SW 1271 (cell line): ENCODE data around the gene RTP5.
"Not testable (repeated sequence)": the region's sequence is repeated elsewhere in the genome, so short reads cannot be mapped to it uniquely, and the experiment has no call there.

Experiments used
- DNase-seq, 2 experiments: peaks; one replicate each; lab custom pipeline; 2025; lab: John Stamatoyannopoulos, UW

RTP5 gene

DNA sequence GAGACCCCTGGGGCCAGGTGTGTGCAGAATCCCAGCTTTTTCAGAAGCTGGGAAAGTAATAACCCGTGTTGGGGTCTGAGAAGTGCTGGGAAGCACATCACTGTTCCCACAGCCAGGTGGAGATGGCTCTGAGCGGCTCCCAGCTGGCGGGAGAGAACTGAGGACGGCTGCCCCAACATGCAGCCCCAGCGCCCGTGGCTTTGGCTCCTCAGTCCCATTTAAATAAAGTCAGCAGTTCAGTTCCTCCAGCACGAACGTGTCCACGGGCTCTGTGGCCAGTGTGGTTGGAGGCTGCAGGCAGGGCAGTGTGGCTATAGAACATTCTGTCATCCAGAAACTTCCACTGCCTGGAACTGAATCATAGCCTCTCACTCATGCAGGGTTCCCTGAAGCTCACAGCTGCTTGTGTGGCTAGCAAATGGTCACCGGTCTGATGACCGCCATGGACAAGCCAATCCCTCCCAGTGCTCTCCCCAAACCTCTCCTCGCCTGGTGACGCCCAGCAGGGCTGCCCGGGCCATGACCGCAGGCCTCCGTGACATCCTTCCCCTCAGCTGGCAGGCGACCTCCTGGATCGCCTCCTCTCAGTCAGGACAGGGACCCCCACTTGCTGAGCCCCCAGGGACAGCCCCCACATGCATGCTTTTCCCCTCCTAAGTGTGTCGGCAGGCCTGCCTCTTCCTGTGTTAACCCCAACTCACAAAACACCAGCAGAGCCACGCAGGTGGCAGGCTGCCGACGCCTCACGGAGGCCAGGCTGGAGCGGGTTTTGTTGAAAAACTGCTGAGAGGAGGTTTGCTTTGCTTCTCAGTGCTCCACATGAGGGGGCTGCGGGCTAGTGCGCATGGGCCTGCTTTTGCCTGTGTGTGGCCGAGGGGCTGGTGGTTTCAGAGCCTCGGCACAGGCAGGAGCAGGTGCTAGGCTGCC lies 1.3 kb downstream of the RTP5 start:
- no peak for DNase-seq

DNA sequence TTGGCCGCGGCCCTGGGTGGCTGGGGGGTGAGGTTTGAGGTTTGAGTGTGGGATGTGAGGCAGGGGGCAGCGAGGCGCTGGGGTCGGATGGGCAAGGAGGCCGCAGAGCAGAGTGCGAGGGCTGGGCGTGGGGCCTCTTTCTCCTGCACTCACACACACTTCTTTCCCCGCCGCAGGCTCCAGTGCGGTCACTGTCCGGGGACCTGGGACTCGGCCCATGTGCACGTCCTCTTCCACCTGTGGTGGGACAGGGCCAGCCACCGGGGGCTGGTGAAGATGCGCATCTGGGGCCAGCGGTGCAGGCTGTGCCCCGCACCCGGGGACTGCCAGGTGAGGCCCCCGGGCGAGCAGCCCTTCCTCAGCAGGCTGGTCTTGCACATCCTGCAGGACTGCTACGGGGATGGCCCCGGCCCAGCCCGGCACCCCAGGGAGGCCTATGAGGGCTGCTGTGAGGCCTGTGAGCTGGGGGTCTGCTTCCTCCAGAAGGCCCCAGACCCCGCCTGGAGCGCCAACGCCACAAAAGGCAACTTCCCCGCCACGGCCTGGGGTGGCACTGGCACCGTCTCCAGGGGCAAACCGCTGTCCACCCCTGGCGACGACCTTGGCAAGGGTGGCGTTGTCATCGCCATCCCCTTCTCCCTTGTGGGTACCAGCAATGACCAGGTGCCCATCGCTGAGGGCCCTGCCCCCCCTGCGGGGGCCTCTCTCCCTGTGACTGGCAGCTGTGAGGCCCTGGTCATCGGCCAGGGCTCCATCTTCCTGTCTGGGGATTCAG lies 2.2 kb downstream of the RTP5 start:
- no peak for DNase-seq

DNA sequence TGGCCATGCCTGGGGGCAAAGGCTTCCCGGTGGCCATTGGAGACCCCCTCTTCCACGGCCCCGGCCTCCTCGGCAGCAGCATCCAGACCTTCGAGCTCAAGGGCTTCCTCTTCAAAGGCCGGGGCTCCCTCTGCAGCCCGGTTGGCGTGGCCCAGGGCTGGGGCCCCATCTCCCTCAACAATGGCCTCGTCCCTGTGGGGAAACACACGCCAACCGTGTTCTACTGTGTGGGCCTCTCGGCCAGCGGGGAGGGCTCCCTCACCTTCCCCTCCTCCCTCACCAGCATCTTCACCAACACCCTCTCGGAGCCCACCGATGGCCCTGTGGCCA lies 2.7 kb downstream of the RTP5 start:
- DNase-seq = no peak

DNA sequence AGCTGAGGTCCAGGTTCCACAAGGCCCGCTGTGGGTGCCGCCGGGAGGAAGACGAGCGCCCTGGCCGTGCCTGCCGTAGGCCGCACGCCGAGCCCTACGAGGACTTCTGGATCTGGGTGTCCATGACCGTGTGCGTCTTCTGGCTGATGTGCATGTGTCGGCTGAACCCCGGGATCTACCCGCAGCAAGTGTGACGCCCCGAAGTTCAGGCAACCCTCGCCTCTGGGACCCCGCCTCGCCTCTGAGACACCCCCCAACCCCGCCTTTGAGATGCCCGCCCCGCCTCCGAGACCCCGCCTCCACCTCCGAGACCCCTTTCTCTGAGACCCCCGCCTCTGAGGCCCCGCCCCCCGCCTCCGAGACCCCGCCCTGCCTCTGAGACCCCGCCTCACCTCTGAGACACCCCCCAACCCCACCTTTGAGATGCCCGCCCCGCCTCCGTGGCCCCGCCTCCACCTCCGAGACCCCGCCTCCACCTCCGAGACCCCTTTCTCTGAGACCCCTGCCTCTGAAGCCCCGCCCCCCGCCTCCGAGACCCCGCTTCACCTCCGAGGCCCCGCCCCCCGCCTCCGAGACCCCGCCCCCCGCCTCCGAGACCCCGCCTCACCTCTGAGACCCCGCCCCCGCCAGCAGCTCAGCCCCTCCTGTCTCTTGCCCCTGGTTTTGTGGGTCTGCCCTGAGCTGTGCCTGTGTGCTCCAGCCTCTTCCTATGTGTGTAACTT lies 3.7 kb downstream of the RTP5 start:
- no peak for DNase-seq

DNA sequence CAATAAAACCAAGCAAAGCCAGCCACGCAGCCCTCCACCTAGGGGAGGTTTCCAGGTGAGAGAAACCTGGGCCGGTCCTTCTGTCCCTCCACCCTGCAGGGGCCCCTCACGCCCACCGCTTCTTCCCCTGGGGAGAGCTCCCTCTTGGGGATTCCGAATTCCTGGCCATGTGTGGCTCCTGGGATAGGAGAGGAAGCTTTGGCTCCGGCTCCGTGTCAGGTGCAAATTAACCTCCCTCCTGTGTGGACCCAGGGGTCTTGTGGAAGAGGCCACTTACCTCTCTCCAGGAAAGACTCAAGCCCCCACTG lies 4.2 kb downstream of the RTP5 start:
- no peak for DNase-seq

DNA sequence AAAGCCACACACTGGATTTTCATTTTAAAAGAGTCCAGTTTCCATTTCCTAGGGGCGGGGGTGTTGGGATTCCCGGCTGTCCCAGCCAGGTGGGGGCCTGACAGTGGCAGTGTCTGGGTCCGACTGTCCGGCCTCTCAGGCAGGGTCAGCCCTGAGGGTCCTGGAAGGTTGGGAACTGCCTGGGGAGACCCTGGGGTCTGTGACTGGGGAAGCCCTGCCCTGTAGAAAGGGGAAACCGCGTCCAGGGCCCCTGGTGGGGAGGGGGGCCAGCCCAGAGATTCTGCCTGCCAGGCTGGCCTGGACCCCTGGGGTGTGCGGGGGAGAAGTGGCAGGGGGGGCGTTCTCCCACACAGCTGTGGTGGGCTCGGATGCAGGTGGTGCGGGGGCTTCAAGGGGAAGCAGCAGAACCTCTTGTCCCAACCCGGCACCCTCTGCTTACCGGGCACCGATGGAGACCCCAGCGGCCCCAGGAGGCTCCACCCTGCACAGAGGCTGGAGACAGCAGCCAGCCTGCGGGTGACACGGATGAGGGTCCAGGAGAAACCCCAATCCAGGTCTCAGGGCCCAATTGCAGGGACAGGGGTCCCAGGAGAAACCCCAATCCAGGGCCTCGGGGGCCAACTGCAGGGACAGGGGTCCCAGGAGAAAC lies 4.9 kb downstream of the RTP5 start:
- DNase-seq = no peak

DNA sequence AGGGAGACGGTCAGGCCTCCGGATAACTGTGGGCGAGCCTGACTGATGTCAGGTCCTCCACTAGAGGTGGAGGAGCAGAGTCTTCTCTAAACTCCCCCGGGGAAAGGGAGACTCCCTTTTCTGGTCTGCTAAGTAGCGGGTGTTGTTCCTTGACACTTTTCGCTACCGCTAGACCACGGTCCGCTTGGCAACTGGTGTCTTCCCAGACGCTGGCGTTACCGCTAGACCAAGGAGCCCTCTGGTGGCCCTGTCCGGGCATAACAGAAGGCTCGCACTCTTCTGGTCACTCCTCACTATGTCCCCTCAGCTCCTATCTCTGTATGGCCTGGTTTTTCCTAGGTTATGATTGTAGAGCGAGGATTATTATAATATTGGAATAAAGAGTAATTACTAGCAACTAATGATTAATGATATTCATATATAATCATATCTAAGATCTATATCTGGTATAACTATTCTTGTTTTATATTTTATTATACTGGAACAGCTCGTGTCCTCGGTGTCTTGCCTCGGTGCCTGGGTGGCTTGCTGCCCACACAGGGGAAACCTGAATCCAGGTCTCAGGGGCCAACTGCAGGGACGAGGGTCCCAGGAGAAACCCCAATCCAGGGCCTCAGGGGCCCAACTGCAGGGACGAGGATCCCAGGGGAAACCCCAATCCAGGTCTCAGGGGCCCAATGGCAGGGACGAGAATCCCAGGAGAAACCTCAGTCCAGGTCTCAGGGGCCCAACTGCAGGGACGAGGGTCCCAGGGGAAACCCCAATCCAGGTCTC lies 6.4 kb downstream of the RTP5 start:
- DNase-seq = not testable (repeated sequence)

DNA sequence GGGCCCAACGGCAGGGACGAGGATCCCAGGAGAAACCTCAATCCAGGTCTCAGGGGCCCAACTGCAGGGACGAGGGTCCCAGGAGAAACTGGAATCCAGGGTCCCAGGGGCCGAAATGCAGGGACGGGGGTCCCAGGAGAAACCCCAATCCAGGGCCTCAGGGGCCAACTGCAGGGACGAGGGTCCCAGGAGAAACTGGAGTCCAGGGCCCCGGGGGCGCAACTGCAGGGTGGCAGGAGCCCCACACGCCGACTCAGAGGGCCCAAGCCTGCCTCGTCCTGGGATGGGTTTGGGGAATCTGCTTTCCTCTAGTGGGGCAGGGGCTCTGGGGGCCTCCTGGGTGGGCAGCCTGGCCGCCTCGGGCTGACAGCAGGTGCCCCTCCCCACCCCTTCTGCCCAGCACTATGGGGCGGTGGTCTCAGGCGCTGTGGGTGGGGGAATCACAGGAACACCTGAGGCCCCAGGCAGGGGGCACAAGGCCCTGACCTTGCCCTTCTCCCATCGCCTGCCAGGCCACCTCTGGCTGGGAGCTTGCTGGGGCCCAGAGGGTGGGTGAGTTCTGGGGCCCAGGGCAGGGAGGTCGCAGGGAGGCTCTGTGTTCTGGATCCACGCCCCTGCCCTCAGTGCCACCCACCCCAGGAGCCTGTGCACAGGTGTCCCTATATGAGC lies 7.1 kb downstream of the RTP5 start:
- no peak for DNase-seq

DNA sequence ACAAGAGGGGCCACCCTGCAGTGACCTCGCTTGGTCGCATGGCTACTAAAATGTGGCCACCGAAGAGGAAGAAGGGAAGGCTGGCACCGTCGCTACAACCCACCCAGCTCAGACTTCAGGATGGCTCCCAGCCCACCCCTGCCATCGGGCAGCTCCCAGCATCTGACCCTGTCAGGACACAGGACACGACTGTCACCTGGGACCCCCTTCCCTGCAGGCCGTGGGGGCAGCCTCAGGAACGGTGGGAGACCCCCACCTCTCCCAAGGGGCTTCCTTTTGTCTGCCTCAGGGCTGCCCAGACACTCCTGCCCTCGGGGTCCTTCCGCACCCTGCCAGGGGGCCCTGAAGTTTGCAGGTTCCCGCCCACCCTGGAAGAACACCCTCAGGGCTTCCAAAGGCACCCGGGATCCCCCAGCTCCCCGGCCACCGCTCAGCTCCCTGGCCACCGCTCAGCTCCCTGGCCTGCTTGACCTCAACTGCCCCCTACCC lies 7.7 kb downstream of the RTP5 start:
- no peak for DNase-seq

DNA sequence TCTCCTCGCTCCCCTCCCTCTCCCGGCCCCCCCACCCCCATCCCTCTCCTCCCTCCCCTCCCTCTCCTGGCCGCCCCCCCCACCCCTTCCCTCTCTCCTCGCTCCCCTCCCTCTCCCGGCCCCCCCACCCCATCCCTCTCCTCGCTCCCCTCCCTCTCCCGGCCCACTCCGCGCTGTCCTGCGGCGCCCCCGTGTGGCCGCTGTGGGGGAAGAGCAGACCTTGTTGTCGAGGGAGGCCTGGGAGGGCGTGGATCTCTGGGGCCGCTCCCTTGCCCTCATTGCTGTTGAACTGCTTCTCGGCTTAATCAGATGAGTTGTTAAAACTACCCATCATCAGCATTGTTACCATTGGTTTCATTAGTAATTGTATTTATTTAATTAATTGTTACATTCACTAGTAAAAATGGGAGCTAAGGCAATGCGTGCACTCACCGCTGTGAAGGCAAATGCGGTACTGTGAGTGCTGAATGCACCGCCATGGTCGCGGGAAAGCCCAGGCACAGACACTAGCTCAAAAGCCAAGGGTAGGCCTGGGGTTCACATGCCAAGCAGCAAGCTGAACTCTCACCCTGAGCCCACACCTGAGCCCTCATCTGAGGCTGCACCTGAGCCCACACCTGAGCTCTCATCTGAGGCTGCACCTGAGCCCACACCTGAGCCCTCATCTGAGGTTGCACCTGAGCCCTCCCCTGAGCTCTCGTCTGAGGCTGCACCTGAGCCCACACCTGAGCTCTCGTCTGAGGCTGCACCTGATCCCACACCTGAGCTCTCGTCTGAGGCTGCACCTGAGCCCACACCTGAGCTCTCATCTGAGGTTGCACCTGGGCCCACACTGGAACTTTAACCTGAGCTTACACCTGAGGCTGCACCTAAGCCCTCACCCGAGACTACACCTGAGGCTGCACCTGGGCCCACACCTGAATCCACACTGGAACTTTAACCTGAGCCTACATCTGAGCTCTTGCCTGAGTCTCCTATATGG lies 8.8 kb downstream of the RTP5 start:
- DNase-seq = peak; percentile 50 to 72

DNA sequence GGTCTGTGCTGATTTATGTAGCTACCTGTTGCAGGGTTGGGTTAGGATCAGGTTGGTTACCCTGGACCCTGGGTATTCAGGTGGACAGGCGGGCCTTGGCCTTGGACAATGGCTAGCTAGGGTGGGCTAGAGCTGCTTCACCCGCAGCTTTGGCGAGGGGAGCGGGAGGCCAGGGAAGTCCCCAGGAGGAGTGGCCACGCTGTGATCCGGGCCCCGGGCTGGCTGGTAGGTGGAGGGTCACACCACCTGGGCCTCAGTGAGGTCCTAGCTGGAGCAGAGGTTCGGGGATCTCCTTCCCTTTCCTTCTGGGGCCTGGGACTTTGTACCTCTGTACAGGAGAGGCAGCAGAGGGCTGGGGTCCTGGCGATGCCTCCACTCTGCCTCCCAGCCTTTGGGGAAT lies 9.8 kb downstream of the RTP5 start:
- DNase-seq = no peak

DNA sequence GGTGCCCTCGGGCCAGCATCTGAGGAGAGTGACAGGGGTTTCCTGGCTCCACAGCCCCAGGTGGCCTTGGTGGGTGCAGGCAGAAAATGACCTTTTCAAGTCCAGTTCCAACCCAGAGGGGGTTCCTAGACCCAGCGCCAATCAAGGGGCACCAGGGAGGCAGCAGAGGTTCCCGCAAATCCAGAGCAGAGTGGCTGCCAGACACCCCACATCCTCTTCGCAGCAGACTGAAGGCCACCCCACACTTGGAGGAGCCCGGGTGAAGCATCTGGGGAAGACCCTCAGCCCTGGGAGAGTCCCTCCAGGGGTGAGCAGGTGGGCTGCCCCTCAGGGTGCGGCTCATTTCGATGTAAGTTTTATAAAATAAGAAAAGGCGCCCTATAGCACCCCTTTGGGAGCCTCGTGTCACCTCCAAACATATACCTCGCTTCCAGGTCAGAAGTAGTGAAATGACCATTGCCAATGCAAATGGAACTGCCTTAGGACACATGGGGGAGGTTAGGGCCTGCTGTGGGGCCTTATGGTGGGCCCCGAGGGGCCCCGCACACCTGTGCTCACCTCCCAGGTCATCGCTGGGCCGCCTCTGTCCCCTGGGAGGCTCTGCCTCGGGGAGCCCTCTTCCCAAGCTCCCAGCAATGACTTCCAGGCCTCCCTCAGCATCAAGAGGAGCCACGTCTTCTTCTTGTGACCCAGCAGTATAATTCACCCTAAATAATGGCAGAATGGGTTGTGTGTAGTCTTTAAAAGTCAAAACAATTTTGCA lies 11.0 kb downstream of the RTP5 start:
- DNase-seq = no peak

DNA sequence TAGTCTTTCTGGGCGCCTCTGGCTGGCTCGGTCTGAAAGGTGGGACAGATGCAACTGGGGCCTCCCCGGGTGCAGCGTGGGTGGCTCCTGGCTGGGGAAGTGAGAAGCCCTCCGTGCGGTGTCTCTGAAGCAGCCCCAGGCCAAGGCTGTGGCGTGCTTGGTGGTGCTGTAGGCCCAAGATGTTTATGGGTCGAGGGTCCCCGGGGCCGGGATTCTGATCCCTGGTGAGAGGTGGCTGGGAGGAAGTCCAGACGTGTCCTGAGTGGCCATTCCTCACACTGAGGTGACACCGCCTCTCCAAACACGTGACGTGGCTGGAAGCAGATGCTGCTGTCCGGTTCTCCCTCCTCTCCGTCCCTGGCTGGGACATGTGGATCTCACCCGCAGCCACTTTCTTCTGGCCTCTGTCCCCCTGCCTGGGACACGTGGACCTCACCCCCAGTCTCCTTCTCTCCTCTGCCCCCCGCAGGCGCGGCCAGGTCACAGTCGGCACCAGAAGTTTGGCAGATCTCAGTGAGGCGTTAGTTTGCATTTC lies 12.6 kb downstream of the RTP5 start:
- no peak for DNase-seq

DNA sequence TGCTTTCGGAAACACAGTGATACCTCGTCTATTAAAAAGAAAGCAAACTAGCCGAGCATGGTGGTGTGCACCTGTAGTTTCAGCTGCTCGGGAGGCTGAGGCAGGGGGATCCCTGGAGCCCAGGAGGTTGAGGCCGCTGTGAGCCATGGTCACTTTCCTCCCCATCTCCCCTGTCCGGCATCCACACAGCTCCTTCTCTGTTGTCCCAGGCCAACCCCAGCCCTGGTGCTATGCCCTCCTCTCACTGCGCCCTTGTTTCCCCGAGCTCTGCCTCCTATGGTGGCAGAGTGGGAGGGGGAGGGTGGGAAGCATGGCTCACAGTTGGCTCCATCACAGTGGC lies 15.4 kb downstream of the RTP5 start:
- no peak for DNase-seq

DNA sequence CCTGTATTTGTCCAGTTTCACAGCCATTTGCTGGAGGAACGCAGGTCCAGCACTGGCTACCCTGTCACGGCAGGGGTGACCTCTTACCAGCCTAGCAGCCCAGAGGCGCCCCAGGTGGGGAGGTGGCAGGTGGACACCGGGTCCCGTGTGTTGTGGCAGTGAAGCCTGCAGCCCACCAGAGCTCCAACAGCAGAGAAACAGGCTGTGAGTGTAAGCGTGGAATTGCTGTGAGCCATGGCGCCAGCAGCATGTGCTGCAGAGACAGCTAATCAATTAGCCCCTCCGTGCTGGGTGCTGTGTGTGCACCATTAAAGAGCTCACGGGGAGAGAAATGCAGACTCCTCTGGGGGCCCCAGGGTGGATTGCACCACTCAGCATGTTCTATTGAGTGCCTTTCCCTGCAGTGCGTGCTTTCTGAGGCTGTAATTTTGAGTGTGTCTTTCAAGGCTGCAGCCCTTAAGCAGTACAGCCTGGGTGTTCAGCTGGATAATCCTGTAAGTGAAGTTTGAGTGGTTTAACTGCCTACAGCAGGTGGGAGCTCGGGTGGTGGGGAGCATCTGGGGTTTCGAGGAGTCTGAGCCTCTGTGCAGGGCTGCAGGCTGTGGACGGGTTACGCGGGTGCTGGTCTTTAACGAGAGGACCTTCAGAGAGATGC lies 15.9 kb downstream of the RTP5 start:
- DNase-seq = no peak

DNA sequence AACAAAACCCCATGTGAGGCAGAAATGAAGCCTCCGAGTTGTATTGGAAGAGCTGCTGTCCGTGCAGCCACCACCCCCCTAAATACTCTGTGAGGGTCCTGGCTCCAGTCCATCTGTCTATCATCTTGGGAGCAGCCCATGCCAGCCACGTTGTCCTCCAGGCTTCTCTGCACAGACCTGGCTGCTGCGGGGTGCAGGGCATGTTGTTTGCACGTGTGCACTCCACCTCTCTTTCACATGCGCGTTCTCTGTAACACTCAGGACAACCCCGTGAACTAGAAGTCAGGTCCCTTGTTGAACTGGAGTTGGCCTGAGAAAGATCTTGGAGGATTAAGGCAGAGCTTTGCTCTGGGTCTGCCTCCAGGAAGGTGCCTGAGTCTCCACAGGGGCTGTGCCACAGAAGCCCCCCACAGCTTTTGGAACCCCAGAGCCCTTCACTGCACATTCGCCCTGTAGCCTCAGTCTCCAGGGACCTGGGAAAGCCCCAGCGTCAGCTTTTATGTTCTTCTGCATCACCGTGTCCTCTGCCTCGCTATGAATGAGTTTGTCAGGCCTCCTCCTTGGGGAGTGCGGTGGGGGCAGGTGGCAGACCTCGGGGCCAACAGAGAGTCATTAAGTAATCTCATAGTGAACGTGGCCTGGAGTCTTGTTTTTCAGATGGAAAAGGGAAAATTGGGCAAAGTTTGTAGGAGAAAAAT lies 16.6 kb downstream of the RTP5 start:
- no peak for DNase-seq

DNA sequence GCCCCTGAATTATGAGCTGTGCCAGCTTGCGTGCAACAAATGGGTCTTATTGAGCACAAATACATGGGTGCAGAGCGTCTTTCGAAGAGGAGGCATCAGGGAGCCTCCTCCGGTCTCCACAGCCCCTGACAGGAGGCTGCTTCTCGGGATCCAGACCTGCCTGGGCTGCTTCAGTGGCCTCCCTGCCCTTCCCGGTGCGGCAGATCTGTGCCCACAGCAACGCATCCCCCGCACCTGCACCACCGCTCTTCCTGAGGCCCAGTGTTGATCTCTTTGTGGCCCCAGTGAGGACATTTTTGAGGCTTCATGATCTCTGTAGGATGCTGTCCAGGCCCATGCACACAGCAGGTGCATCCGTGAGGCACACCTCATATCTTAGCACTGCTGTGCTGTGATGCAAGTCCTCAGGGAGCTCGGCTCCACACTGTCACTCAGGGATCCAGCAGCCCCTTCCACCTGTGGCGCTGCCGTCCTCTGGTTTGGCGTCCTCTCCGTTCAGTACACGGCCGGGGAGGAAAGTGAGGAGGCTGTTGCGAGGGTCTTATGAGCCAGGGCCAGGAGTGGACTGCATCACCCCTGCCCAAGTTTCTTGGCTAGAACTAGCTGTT lies 17.4 kb downstream of the RTP5 start:
- DNase-seq = no peak
